Measurements from ENCODE around the gene PABPC4L.

The PABPC4L gene

DNA sequence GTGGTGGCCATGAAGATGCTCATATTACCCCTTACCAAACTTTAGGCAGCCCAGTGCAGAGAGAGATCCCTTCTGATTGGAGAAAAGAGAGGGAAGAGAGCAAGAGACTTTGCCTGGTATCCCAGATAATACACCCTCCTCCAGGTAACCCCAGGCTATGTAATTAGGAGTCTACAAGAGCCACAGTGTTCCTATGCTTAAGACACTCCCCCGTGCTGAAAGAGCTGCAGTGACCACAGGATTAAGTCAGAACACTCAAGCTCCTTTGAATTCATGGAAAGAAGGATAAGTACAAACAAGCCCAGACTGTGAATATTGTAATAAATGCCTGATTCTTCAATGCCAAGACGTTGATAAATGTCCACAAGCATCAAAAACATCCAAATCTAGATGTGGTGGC, 41.4 kb downstream of the PABPC4L start:
- H3K27ac ChIP-seq (replicated peaks), result no peak overlapping the region
- no peak overlapping the region for H3K4me3 ChIP-seq (replicated peaks; ENCODE audit: insufficient read depth, low read length)
- H3K27me3 ChIP-seq (ENCODE audit: insufficient read depth, poor library complexity, severe bottlenecking), result no peaks in the 10 kb centered on the region
- no peak for DNase-seq (ENCODE audit: low read depth in 1 of 2, low spot score in 1 of 2)
- TF ChIP-seq, protein P1, sequence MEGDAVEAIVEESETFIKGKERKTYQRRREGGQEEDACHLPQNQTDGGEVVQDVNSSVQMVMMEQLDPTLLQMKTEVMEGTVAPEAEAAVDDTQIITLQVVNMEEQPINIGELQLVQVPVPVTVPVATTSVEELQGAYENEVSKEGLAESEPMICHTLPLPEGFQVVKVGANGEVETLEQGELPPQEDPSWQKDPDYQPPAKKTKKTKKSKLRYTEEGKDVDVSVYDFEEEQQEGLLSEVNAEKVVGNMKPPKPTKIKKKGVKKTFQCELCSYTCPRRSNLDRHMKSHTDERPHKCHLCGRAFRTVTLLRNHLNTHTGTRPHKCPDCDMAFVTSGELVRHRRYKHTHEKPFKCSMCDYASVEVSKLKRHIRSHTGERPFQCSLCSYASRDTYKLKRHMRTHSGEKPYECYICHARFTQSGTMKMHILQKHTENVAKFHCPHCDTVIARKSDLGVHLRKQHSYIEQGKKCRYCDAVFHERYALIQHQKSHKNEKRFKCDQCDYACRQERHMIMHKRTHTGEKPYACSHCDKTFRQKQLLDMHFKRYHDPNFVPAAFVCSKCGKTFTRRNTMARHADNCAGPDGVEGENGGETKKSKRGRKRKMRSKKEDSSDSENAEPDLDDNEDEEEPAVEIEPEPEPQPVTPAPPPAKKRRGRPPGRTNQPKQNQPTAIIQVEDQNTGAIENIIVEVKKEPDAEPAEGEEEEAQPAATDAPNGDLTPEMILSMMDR (IDR thresholded peaks at IDR 0.05; ENCODE audit: insufficient read depth, low read length), result no peak
- no peak for TF ChIP-seq SPI1 (IDR thresholded peaks at IDR 0.05; ENCODE audit: borderline replicate concordance, low read depth)
- TF ChIP-seq POLR2AphosphoS5 (IDR thresholded peaks at IDR 0.05; ENCODE audit: low read depth), result no peak

DNA sequence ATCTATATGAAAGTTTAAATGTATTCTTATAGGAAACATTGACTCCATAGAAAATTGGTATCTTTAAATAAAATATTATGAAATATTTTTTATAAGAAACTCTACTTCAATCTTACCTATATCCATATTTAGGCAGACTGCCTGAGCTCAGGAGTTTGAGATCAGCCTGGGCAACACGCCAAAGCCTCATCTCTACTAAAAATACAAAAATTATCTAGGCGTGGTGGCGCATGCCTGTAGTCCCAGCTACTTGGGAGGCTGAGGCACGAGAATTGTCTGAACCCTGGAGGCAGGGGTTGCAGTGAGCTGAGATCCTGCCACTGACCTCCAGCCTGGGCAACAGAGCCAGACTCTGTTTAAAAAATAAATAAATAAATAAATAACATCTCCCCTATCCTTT, 47.5 kb downstream of the PABPC4L start:
- no peak for DNase-seq (ENCODE audit: low read depth in 1 of 2, low spot score in 1 of 2)
- Histone ChIP-seq H3K4me3 (replicated peaks; ENCODE audit: insufficient read depth, low read length) (no peak overlapping the region), H3K27ac (replicated peaks) (no peak overlapping the region), H3K27me3 (ENCODE audit: insufficient read depth, poor library complexity, severe bottlenecking) (no peaks in the 10 kb centered on the region)
- TF ChIP-seq, protein P1 (IDR thresholded peaks at IDR 0.05; ENCODE audit: insufficient read depth, low read length), result no peak
- TF ChIP-seq, protein P2, sequence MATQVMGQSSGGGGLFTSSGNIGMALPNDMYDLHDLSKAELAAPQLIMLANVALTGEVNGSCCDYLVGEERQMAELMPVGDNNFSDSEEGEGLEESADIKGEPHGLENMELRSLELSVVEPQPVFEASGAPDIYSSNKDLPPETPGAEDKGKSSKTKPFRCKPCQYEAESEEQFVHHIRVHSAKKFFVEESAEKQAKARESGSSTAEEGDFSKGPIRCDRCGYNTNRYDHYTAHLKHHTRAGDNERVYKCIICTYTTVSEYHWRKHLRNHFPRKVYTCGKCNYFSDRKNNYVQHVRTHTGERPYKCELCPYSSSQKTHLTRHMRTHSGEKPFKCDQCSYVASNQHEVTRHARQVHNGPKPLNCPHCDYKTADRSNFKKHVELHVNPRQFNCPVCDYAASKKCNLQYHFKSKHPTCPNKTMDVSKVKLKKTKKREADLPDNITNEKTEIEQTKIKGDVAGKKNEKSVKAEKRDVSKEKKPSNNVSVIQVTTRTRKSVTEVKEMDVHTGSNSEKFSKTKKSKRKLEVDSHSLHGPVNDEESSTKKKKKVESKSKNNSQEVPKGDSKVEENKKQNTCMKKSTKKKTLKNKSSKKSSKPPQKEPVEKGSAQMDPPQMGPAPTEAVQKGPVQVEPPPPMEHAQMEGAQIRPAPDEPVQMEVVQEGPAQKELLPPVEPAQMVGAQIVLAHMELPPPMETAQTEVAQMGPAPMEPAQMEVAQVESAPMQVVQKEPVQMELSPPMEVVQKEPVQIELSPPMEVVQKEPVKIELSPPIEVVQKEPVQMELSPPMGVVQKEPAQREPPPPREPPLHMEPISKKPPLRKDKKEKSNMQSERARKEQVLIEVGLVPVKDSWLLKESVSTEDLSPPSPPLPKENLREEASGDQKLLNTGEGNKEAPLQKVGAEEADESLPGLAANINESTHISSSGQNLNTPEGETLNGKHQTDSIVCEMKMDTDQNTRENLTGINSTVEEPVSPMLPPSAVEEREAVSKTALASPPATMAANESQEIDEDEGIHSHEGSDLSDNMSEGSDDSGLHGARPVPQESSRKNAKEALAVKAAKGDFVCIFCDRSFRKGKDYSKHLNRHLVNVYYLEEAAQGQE (IDR thresholded peaks at IDR 0.05; ENCODE audit: insufficient replicate concordance, low read depth), result no peak
- TF ChIP-seq GABPA (IDR thresholded peaks at IDR 0.05; ENCODE audit: low read depth) (no peak), SPI1 (IDR thresholded peaks at IDR 0.05; ENCODE audit: borderline replicate concordance, low read depth) (no peak)

DNA sequence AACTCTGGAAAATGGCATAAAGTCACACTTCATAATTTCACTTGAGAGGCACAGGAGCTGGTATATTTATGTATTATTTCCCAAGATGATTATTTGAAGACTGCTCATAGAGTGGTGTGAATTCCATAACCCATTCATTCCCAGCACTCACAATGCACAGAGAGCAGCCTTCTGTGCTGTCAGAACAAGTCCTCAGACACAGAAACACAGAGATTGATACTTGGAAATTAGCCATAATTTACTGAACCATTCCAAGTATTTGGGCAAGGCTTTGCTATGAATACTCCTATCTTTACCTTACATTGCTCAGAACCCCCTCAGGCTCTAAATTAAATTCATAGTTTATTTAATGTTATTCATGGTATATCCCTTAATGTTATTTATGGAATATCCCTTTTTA, 53.6 kb downstream of the PABPC4L start:
- TF ChIP-seq, protein P1 (IDR thresholded peaks at IDR 0.05; ENCODE audit: insufficient read depth, low read length), result no peak
- no peak for TF ChIP-seq POLR2AphosphoS5 (IDR thresholded peaks at IDR 0.05; ENCODE audit: low read depth)
- no peak for TF ChIP-seq GABPA (IDR thresholded peaks at IDR 0.05; ENCODE audit: low read depth)
- TF ChIP-seq, protein P2 (IDR thresholded peaks at IDR 0.05; ENCODE audit: insufficient replicate concordance, low read depth), result no peak
- no peak for TF ChIP-seq SPI1 (IDR thresholded peaks at IDR 0.05; ENCODE audit: borderline replicate concordance, low read depth)
- no peaks in the 10 kb centered on the region for H3K27me3 ChIP-seq (ENCODE audit: insufficient read depth, poor library complexity, severe bottlenecking)
- DNase-seq (ENCODE audit: low read depth in 1 of 2, low spot score in 1 of 2), result no peak
- no peak overlapping the region for H3K4me3 ChIP-seq (replicated peaks; ENCODE audit: insufficient read depth, low read length)
- no peak overlapping the region for H3K27ac ChIP-seq (replicated peaks)

Data from HL-60 (cell line).